ENCODE data around the gene C12orf76. TPM values are rescaled to one million over a fixed set of nuclear protein-coding genes. Genes with fewer than 3 reads are reported as not detected.
"Not testable (repeated sequence)": the region's sequence is repeated elsewhere in the genome, so short reads cannot be mapped to it uniquely, and the experiment has no call there.

Gene C12orf76
- total RNA-seq, 1 donor from 2014 or later = 14.7 TPM

GRCh38 chr12:110065540-110065939, 17.2 kb upstream of the C12orf76 start:
- no peak for DNase-seq (ENCODE audit: low read depth in 2 of 2)

GRCh38 chr12:110062241-110062640, 13.9 kb upstream of the C12orf76 start:
- no peak for DNase-seq (ENCODE audit: low read depth in 2 of 2)

- DNase-seq (ENCODE audit: low read depth in 2 of 2) = no peak
Measured at GRCh38 chr12:110059651-110060000, 11.3 kb upstream of the C12orf76 start.

- no peak for DNase-seq (ENCODE audit: low read depth in 2 of 2)
Measured at GRCh38 chr12:110058875-110059615, 10.7 kb upstream of the C12orf76 start.

GRCh38 chr12:110056643-110057042, 8.3 kb upstream of the C12orf76 start:
- peak in 1 of 2 donors; percentile 24 for DNase-seq (ENCODE audit: low read depth in 2 of 2)

GRCh38 chr12:110055375-110056352, 7.3 kb upstream of the C12orf76 start:
- peak in 1 of 2 donors; percentile 97 for DNase-seq (ENCODE audit: low read depth in 2 of 2)

- DNase-seq (ENCODE audit: low read depth in 2 of 2) = no peak
Measured at GRCh38 chr12:110050927-110051326, 2.6 kb upstream of the C12orf76 start.

GRCh38 chr12:110049666-110050065, 1.3 kb upstream of the C12orf76 start:
- DNase-seq (ENCODE audit: low read depth in 2 of 2) = not testable (repeated sequence)

GRCh38 chr12:110049034-110049433, 712 bp upstream of the C12orf76 start:
- not testable (repeated sequence) for DNase-seq (ENCODE audit: low read depth in 2 of 2)

- no peak for DNase-seq (ENCODE audit: low read depth in 2 of 2)
Measured at GRCh38 chr12:110047297-110047940, 903 bp downstream of the C12orf76 start.

GRCh38 chr12:110046451-110047187, 1.7 kb downstream of the C12orf76 start:
- DNase-seq (ENCODE audit: low read depth in 2 of 2) = no peak

GRCh38 chr12:110042264-110042663, 6.1 kb downstream of the C12orf76 start:
- DNase-seq (ENCODE audit: low read depth in 2 of 2) = no peak

GRCh38 chr12:110039085-110039807, 9.1 kb downstream of the C12orf76 start:
- peak; percentile 67 to 83 for DNase-seq (ENCODE audit: low read depth in 2 of 2)

- no peak for DNase-seq (ENCODE audit: low read depth in 2 of 2)
Measured at GRCh38 chr12:110038741-110039084, 9.6 kb downstream of the C12orf76 start.

GRCh38 chr12:110037315-110037714, 11.0 kb downstream of the C12orf76 start:
- DNase-seq (ENCODE audit: low read depth in 2 of 2) = no peak

GRCh38 chr12:110035534-110036104, 12.7 kb downstream of the C12orf76 start:
- no peak for DNase-seq (ENCODE audit: low read depth in 2 of 2)

- no peak for DNase-seq (ENCODE audit: low read depth in 2 of 2)
Measured at GRCh38 chr12:110033888-110034287, 14.4 kb downstream of the C12orf76 start.

- DNase-seq (ENCODE audit: low read depth in 2 of 2) = no peak
Measured at GRCh38 chr12:110029290-110029815, 19.0 kb downstream of the C12orf76 start.

GRCh38 chr12:110028323-110028722, 20.0 kb downstream of the C12orf76 start:
- DNase-seq (ENCODE audit: low read depth in 2 of 2) = no peak

- no peak for DNase-seq (ENCODE audit: low read depth in 2 of 2)
Measured at GRCh38 chr12:110024051-110024450, 24.3 kb downstream of the C12orf76 start.

Measured in lung microvascular endothelial cell (primary cell).